Neural cell (in vitro differentiated cells): ENCODE measurements around the gene SH3PXD2A.

Source experiments
- CTCF ChIP-seq: fragments of 450-650 bp; IDR thresholded peaks from 2 replicates; pipeline ENCODE4 v1.5.1; 2014; ENCODE audit warnings: antibody characterized with exemption, mild to moderate bottlenecking, moderate library complexity; ENCODE audit not compliant: poor library complexity, severe bottlenecking
- EP300 ChIP-seq: fragments of 450-650 bp; conservative IDR thresholded peaks from 2 replicates; pipeline ENCODE4 v1.6.1; 2014; ENCODE audit warnings: antibody characterized with exemption, mild to moderate bottlenecking, moderate library complexity; ENCODE audit not compliant: poor library complexity, severe bottlenecking
- EZH2 ChIP-seq: fragments of 200-600, 300-800 bp; shearing (Covaris generic), sonication (generic); IDR thresholded peaks from 2 replicates; pipeline ENCODE4 v1.6.1; 2014; ENCODE audit warnings: antibody characterized with exemption, low read length, borderline replicate concordance, mild to moderate bottlenecking; ENCODE audit not compliant: insufficient read depth, poor library complexity, severe bottlenecking
- MXI1 ChIP-seq: fragments of 450-650 bp; conservative IDR thresholded peaks from 2 replicates; pipeline ENCODE4 v1.6.1; 2014; ENCODE audit warnings: antibody characterized with exemption, mild to moderate bottlenecking; ENCODE audit not compliant: poor library complexity, severe bottlenecking
- POLR2AphosphoS5 ChIP-seq: IDR thresholded peaks from 2 replicates; pipeline ENCODE4 v1.6.1; 2012
- REST ChIP-seq: IDR thresholded peaks from 2 replicates; pipeline ENCODE4 v1.6.1; 2012; ENCODE audit warnings: borderline replicate concordance
- SMC3 ChIP-seq: fragments of 450-650 bp; conservative IDR thresholded peaks from 2 replicates; pipeline ENCODE4 v1.6.1; 2014; ENCODE audit warnings: antibody characterized with exemption, mild to moderate bottlenecking, moderate library complexity; ENCODE audit not compliant: poor library complexity

GRCh38 chr10:103765981-103766380 is 89.4 kb downstream of the SH3PXD2A start:
- TF ChIP-seq CTCF (no peak), MXI1 (no peak), EZH2 (no peak), POLR2AphosphoS5 (no peak), SMC3 (no peak), REST (no peak), EP300 (no peak)
